Liver (tissue), 3 donors: ENCODE measurements around the gene CREB3L1.

Source experiments
- SP1 ChIP-seq: IDR thresholded peaks from 2 replicates; pipeline ENCODE4 v1.6.1; 2018; ENCODE audit warnings: antibody characterized with exemption, mild to moderate bottlenecking
- TAF1 ChIP-seq: conservative IDR thresholded peaks from 2 replicates; pipeline ENCODE4 v1.6.1; 2016; ENCODE audit warnings: antibody characterized with exemption, mild to moderate bottlenecking
- TF ChIP-seq, protein P1 (sequence below): fragments of 150-350 bp; IDR thresholded peaks from 2 replicates; pipeline ENCODE4 v1.5.1; 2017; ENCODE audit warnings: improper control_type of control experiment, low read depth, low read length; ENCODE audit not compliant: missing input control
- donor health status: healthy.
- donor health status: healthy.

DNA sequence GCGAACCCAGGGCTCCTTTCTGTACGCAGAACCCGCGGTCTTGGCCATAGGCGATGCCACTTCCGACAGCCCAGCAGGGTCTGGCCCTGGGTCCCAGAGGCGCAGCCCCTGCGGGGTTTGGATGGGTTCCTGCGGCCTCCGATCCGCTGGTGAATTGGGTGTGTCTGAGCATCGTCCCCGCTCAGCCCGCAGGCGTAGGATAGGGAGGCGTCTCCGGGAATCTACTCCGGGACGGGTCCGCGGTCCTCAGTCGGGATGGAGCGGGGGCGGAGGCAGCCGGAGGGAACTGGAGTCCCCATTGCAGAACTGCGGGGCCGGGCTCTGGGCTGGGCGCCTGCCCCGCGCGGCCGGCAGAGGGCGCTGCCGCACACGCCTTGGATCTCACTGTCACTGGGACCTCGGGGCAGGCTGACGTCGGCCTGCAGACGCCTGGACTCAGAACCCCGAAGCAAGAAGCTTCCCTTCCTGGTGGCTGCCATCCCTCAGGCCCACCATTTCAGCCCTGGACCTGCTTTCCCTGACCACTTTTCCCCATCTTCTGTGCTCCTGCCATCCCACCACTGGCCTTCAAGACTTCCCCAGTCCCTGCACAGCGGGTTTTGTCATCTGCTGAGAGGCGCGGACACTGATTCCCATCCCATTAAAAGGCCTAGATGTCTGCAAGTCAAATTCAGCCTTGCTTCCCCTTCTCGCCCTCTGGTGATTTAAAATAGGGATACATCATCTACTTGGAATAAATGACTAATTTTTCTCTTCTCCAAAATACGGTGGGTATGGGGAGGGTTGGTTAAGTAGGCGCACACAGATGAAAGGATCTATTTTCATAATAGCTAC, 38.3 kb upstream of the CREB3L1 start:
- TF ChIP-seq, protein P1, sequence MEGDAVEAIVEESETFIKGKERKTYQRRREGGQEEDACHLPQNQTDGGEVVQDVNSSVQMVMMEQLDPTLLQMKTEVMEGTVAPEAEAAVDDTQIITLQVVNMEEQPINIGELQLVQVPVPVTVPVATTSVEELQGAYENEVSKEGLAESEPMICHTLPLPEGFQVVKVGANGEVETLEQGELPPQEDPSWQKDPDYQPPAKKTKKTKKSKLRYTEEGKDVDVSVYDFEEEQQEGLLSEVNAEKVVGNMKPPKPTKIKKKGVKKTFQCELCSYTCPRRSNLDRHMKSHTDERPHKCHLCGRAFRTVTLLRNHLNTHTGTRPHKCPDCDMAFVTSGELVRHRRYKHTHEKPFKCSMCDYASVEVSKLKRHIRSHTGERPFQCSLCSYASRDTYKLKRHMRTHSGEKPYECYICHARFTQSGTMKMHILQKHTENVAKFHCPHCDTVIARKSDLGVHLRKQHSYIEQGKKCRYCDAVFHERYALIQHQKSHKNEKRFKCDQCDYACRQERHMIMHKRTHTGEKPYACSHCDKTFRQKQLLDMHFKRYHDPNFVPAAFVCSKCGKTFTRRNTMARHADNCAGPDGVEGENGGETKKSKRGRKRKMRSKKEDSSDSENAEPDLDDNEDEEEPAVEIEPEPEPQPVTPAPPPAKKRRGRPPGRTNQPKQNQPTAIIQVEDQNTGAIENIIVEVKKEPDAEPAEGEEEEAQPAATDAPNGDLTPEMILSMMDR, result peak; percentile 95
- TF ChIP-seq SP1 (no peak), TAF1 (no peak)
